Activated CD8-positive, alpha-beta T cell treated with anti-CD3 and anti-CD28 coated beads for 36 hours (primary cell): ENCODE measurements around the gene NOL7. TPM values are rescaled to one million over a fixed set of nuclear protein-coding genes. Genes with fewer than 3 reads are reported as not detected.

Source experiments
- ATAC-seq: fragments of 200-7000 bp; cut with Tn5 transposase; one replicate; pipeline ENCODE4 v1.10.0; 2021; ENCODE audit warnings: mild to moderate bottlenecking, moderate library complexity
- CTCF ChIA-PET: fragments of 350-600 bp; sonication (Branson Sonifier 250); formaldehyde crosslinking; loops from one replicate; lab custom pipeline; 2021; ENCODE audit warnings: antibody characterized with exemption; lab: Charles Lee
- POLR2A ChIA-PET: fragments of 350-600 bp; sonication (Branson Sonifier 250); formaldehyde crosslinking; loops from one replicate; lab custom pipeline; 2021; ENCODE audit warnings: antibody characterized with exemption; lab: Charles Lee
- DNase-seq: peaks from one replicate; pipeline ENCODE4 v3.0.0-alpha.2; 2020
- H3K27ac Mint-ChIP-seq: one replicate; pipeline ENCODE4 v1.8.0; 2021; ENCODE audit warnings: mild to moderate bottlenecking, mixed read lengths
- H3K27me3 Mint-ChIP-seq: one replicate; pipeline ENCODE4 v1.8.0; 2021; ENCODE audit warnings: mixed read lengths
- H3K36me3 Mint-ChIP-seq: one replicate; pipeline ENCODE4 v1.8.0; 2021; ENCODE audit warnings: low read depth, mixed read lengths
- H3K4me1 Mint-ChIP-seq: one replicate; pipeline ENCODE4 v1.8.0; 2021; ENCODE audit warnings: low read depth, mixed read lengths
- H3K4me3 Mint-ChIP-seq: one replicate; pipeline ENCODE4 v1.8.0; 2021; ENCODE audit warnings: mild to moderate bottlenecking, moderate library complexity, mixed read lengths
- H3K9me3 Mint-ChIP-seq: one replicate; pipeline ENCODE4 v1.8.0; 2021; ENCODE audit warnings: mixed read lengths
- intact Hi-C: fragments of 100-400 bp; cut with micrococcal nuclease; formaldehyde crosslinking; loops from one replicate; pipeline ENCODE4 v1.10.0; 2022
- total RNA-seq, 2 experiments: library from RNA; stranded (reverse); gene quantifications; one replicate each; pipeline ENCODE4 v1.2.3, GENCODE V29; 2021
- TF ChIP-seq, protein P1 (sequence below): fragments of 200-600 bp; IDR thresholded peaks from one replicate; pipeline ENCODE4 v1.8.0; 2022; ENCODE audit warnings: antibody characterized with exemption, mild to moderate bottlenecking

NOL7 gene
- total RNA-seq, 2 experiments from 2014 or later = 95.2 to 95.8 TPM

DNA sequence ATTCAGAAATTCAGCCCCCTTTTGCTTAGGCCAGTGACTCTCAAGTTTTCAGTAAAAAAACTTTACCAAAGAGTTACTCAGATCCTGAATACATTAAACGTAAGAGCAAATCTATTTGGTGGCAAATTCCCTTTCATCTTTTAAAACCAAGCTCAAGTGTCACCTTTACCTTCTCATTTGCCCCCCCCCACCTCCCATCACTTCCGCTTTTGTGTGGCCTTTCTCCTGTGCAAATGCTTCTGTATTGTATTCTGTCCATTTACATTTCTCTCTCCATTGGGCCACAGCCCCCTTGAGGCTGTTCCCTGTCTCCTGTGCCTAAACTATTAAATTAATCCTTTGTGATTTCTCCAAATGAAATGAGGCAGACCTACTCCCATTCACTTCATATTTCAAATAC is 1.9 kb downstream of the NOL7 start:
- CTCF ChIA-PET = interaction anchor here (0.9 to 3.2 kb wide), 9 partner anchors 8 to 177 kb away, joined by 3 to 22 read pairs (median 5); partner anchors contain the start of gene SIRT5
- Mint-ChIP-seq H3K4me3 (peak overlapping the region; percentile 99), H3K4me1 (peaks cover 29% of the 10 kb centered on the region), H3K27ac (peak overlapping the region; percentile 77), H3K36me3 (peaks cover 48% of the 10 kb centered on the region), H3K27me3 (no peaks in the 10 kb centered on the region), H3K9me3 (no peaks in the 10 kb centered on the region)
- ATAC-seq (no peak), DNase-seq (no peak)
- POLR2A ChIA-PET = interaction anchor here (0.8 to 3.7 kb wide), 5 partner anchors 13 to 170 kb away, joined by 3 to 21 read pairs (median 4); partner anchors contain the start of gene SIRT5
- intact Hi-C loops = loop anchor here (10.0 kb wide), 1 partner anchor 148 kb away; no protein-coding TSS in a partner anchor
- TF ChIP-seq, protein P1, sequence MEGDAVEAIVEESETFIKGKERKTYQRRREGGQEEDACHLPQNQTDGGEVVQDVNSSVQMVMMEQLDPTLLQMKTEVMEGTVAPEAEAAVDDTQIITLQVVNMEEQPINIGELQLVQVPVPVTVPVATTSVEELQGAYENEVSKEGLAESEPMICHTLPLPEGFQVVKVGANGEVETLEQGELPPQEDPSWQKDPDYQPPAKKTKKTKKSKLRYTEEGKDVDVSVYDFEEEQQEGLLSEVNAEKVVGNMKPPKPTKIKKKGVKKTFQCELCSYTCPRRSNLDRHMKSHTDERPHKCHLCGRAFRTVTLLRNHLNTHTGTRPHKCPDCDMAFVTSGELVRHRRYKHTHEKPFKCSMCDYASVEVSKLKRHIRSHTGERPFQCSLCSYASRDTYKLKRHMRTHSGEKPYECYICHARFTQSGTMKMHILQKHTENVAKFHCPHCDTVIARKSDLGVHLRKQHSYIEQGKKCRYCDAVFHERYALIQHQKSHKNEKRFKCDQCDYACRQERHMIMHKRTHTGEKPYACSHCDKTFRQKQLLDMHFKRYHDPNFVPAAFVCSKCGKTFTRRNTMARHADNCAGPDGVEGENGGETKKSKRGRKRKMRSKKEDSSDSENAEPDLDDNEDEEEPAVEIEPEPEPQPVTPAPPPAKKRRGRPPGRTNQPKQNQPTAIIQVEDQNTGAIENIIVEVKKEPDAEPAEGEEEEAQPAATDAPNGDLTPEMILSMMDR = no peak

DNA sequence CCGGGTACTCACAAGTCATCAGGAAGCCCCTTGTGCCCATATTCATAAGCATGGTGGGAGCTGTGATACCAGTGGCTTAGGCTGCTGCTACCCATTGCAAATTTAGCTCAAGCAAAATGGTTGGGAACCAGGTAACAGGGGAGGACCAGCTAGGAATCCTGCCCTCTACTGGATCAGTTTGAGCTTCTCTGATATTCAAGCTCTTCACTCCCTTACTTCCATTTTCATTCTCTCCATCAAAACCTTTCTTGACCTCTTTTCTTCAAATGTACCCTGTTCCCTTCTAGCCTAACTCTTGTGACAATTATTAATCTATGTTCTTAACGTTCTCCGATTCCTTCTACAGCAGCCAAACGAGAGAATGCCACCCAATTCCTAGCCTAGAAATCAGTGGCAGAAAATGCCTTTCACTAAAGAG is 9.7 kb downstream of the NOL7 start:
- DNase-seq (peak; percentile 37), ATAC-seq (peak; percentile 85)
- ChIA-PET POLR2A (interaction anchor here (1.3 kb wide), 1 partner anchor 85 kb away, joined by 3 read pairs; no protein-coding TSS in a partner anchor), CTCF (interaction anchor here (0.6 to 2.1 kb wide), 23 partner anchors 9 to 442 kb away, joined by 3 to 27 read pairs (median 4); partner anchors contain the start of gene NOL7)
- TF ChIP-seq, protein P1 = peak; percentile 46
- H3K27ac Mint-ChIP-seq = peak overlapping the region; percentile 77
- intact Hi-C loops = loop anchor here (5.0 kb wide), 1 partner anchor 77 kb away; no protein-coding TSS in a partner anchor
- H3K4me1 Mint-ChIP-seq = peaks cover 23% of the 10 kb centered on the region
- H3K9me3 Mint-ChIP-seq = no peaks in the 10 kb centered on the region
- no peak overlapping the region for H3K4me3 Mint-ChIP-seq
- H3K36me3 Mint-ChIP-seq = peaks cover 63% of the 10 kb centered on the region
- H3K27me3 Mint-ChIP-seq = no peaks in the 10 kb centered on the region

DNA sequence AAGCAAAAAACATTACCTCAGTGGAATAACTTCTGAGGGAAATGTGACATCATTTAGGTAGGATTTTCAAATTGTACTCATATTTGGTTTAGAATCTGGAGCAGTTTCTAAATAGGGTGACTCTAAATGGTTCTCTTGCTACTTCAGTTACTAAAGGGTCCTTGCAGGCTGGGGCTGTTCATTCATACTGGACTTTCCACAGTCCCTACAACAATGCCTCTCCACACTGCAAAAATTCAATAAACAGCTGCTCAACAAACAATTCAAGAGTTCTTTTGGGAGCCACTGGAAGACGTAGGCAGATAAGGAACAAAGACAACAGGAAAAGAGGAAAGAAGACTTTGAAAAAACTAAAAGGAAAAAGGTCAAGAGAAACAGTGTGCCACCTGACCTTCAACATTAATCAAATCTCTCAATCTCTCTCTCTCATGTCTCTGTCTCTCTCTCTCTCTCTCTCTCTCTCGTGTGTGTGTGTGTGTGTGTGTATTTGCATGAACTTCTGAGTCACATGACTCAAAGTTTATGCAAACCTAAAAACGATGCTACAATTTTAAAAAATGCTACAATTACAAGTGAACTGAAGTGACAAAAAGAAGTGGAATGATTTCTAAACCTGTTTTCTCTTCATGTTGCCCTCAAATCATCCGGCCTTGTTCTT is 14.5 kb downstream of the NOL7 start:
- H3K4me1 Mint-ChIP-seq = peaks cover 42% of the 10 kb centered on the region

DNA sequence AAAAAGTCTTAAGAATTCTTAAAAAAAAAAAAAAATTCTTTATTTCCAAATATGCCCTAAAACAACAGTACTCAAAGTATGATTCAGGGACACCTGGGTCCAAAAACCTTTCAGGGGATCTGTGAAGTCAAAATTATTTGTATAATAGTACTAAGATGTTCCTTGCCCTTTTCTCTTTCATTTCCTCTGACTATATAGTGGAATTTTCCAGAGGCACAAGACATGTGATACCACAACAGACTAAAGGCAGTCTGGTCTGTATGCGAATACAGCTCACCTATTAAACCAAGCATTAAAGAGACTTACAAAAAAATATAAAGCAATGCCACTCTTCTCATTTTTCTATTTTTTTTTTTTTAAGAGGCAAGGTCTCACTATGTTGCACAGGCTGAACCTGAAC is 15.4 kb downstream of the NOL7 start:
- Mint-ChIP-seq H3K9me3 (no peaks in the 10 kb centered on the region), H3K27me3 (no peaks in the 10 kb centered on the region), H3K27ac (peak overlapping the region; percentile 91), H3K36me3 (peaks cover 64% of the 10 kb centered on the region), H3K4me3 (no peak overlapping the region), H3K4me1 (peaks cover 39% of the 10 kb centered on the region)
- CTCF ChIA-PET = interaction anchor here (1.2 to 2.4 kb wide), 2 partner anchors 56 to 79 kb away, joined by 3 to 7 read pairs; partner anchors contain the start of gene SIRT5
- DNase-seq (no peak), ATAC-seq (peak; percentile 73)
- POLR2A ChIA-PET = interaction anchor here (1.1 to 1.6 kb wide), 3 partner anchors 9 to 15 kb away, joined by 3 to 5 read pairs (median 4); no protein-coding TSS in a partner anchor
- TF ChIP-seq, protein P1 = no peak
- intact Hi-C loops = no loop called here

More for the DNA sequence above, 14.5 kb downstream of the NOL7 start:
- H3K36me3 Mint-ChIP-seq = peaks cover 63% of the 10 kb centered on the region
- ChIA-PET CTCF (interaction anchor here (1.7 to 2.4 kb wide), 3 partner anchors 14 to 80 kb away, joined by 4 to 7 read pairs (median 6); partner anchors contain the start of genes NOL7 and SIRT5), POLR2A (interaction anchor here (0.7 to 1.6 kb wide), 3 partner anchors 9 to 14 kb away, joined by 4 to 5 read pairs (median 4); no protein-coding TSS in a partner anchor)
- H3K9me3 Mint-ChIP-seq = no peaks in the 10 kb centered on the region
- DNase-seq (no peak), ATAC-seq (no peak)
- H3K27ac Mint-ChIP-seq = peak overlapping the region; percentile 91
- H3K4me3 Mint-ChIP-seq = no peak overlapping the region
- intact Hi-C loops = no loop called here
- TF ChIP-seq, protein P1 = no peak
- no peaks in the 10 kb centered on the region for H3K27me3 Mint-ChIP-seq
